K562 (cell line): ENCODE results near the gene CCR5AS.

Source experiments
- ATAC-seq: fragments of 200-7000 bp; cut with Tn5 transposase; 3 replicates; pipeline ENCODE4 v1.9.1; 2020; ENCODE audit warnings: moderate library complexity
- BruUV-seq: library from RNA; stranded (reverse); fragments of 400-500 nt; replicated peaks from 2 replicates; lab custom pipeline; 2021; lab: Mats Ljungman, UMichigan
- CTCF ChIA-PET: fragments of 300-600 bp; formaldehyde crosslinking; extraction: SDS; loops from one replicate; lab custom pipeline; 2021; ENCODE audit warnings: low intra/inter-chr PET ratio; lab: Yijun Ruan, JAX
- POLR2A ChIA-PET: fragments of 300-600, 350-650 bp; sonication (Branson Sonifier 250); formaldehyde crosslinking; extraction: SDS; loops from one replicate; lab custom pipeline; 2021; ENCODE audit warnings: antibody characterized with exemption, inconsistent platforms; lab: Yijun Ruan, JAX
- DNase-seq, 4 experiments: peaks; one replicate each; pipeline versions ENCODE4 v3.0.0 to v3.0.0-alpha.2; 2011 to 2018; ENCODE audit warnings: low spot score in 3 of 4, mixed read lengths in 3 of 4; ENCODE audit errors: extremely low read depth in 1 of 4
- FAIRE-seq: peaks from 2 replicates; lab custom pipeline; 2011; peaks lifted over from hg19 to GRCh38; lab: Jason Lieb, UNC
- H2AFZ ChIP-seq: 2 replicates; pipeline ENCODE4 v1.6.0; 2011; ENCODE audit warnings: low read depth, low read length, control low read depth, inconsistent platforms
- H3K27ac ChIP-seq: fragments of 200-600 bp; 3 replicates; pipeline ENCODE4 v1.8.0; 2011; ENCODE audit warnings: low read depth, mild to moderate bottlenecking, control low read depth, inconsistent platforms, low read length, moderate library complexity, mixed read lengths; ENCODE audit errors: extremely low read depth
- H3K27me3 ChIP-seq, 2 experiments: fragments of 300-600 bp in 1 of 2; 2 replicates in 1 of 2; 3 replicates in 1 of 2; pipeline versions ENCODE4 v1.6.0 to v1.8.0; 2011; ENCODE audit warnings: inconsistent platforms in 2 of 2, low read length in 2 of 2, mild to moderate bottlenecking in 1 of 2, mixed read lengths in 1 of 2, moderate library complexity in 1 of 2; ENCODE audit not compliant: control insufficient read depth in 2 of 2, insufficient read depth in 2 of 2
- H3K36me3 ChIP-seq: fragments of 300-600 bp; 3 replicates; pipeline ENCODE4 v1.8.0; 2011; ENCODE audit warnings: mild to moderate bottlenecking, low read length, inconsistent platforms; ENCODE audit not compliant: control insufficient read depth, insufficient read depth
- H3K4me1 ChIP-seq, 2 experiments: fragments of 200-600 bp in 1 of 2; replicated peaks in 1 of 2; 2 replicates in 1 of 2; 3 replicates in 1 of 2; pipeline versions ENCODE4 v1.5.1 to v1.8.0; 2011; ENCODE audit warnings: inconsistent platforms in 2 of 2, low read length in 2 of 2, mild to moderate bottlenecking in 1 of 2, mixed read lengths in 1 of 2, moderate library complexity in 1 of 2; ENCODE audit not compliant: control insufficient read depth in 2 of 2, insufficient read depth in 2 of 2
- H3K4me2 ChIP-seq: 2 replicates; pipeline ENCODE4 v1.6.1; 2011; ENCODE audit warnings: low read length, control low read depth, inconsistent platforms, mixed read lengths; ENCODE audit not compliant: insufficient read depth
- H3K4me3 ChIP-seq: fragments of 200-600 bp; sonication (generic), shearing (Covaris generic); 2 replicates; pipeline ENCODE4 v1.5.1; 2016; ENCODE audit warnings: control low read depth, inconsistent platforms
- H3K79me2 ChIP-seq: fragments of 200-600 bp; 3 replicates; pipeline ENCODE4 v1.8.0; 2011; ENCODE audit warnings: low read length, inconsistent platforms; ENCODE audit not compliant: control insufficient read depth, insufficient read depth
- H3K9ac ChIP-seq, 2 experiments: 2 replicates each; pipeline versions ENCODE4 v1.6.0 to v1.6.1; 2011; ENCODE audit warnings: low read depth in 2 of 2, low read length in 2 of 2, control low read depth in 1 of 2, inconsistent platforms in 1 of 2, mild to moderate bottlenecking in 1 of 2, mixed read lengths in 1 of 2; ENCODE audit not compliant: insufficient read depth in 1 of 2
- H3K9me1 ChIP-seq: one replicate; pipeline ENCODE4 v1.6.0; 2011; ENCODE audit warnings: inconsistent platforms, mild to moderate bottlenecking, low read length, moderate library complexity; ENCODE audit not compliant: control insufficient read depth, insufficient read depth
- H3K9me3 ChIP-seq: replicated peaks from 2 replicates; pipeline ENCODE4 v1.5.1; 2011; ENCODE audit warnings: low read depth, low read length, inconsistent platforms; ENCODE audit not compliant: control insufficient read depth, insufficient read depth
- H4K20me1 ChIP-seq: replicated peaks from 2 replicates; pipeline ENCODE4 v1.6.1; 2011; ENCODE audit warnings: low read length, inconsistent platforms, mixed read lengths; ENCODE audit not compliant: control insufficient read depth, insufficient read depth
- CAMTA2 ChIP-seq: fragments of 250-450 bp; sonication (Bioruptor Pico); conservative IDR thresholded peaks from 2 replicates; pipeline ENCODE4 v1.5.1; 2022
- ELF1 ChIP-seq: fragments of 200-800 bp; sonication (Bioruptor generic); IDR thresholded peaks from 2 replicates; pipeline ENCODE4 v1.6.1; 2016; ENCODE audit warnings: missing genetic modification characterization, missing compliant biosample characterization
- GTF2A2 ChIP-seq: IDR thresholded peaks from 2 replicates; pipeline ENCODE4 v1.6.1; 2016; ENCODE audit warnings: mild to moderate bottlenecking, missing genetic modification characterization, missing compliant biosample characterization
- GTF2F1 ChIP-seq: IDR thresholded peaks from 2 replicates; pipeline ENCODE4 v1.6.1; 2011; ENCODE audit warnings: low read depth, low read length, improper control_type of control experiment
- MCM3 ChIP-seq: fragments of 450-650 bp; IDR thresholded peaks from 2 replicates; pipeline ENCODE4 v1.6.1; 2016
- PML ChIP-seq: IDR thresholded peaks from 2 replicates; pipeline ENCODE4 v1.6.1; 2012; ENCODE audit warnings: low read length, inconsistent platforms
- TAF1 ChIP-seq: IDR thresholded peaks from 2 replicates; pipeline ENCODE4 v1.6.1; 2011; ENCODE audit warnings: mild to moderate bottlenecking, low read length, moderate library complexity; ENCODE audit not compliant: insufficient read depth, control insufficient read depth, severe bottlenecking; ENCODE audit errors: extremely low read depth
- TOE1 ChIP-seq, 2 experiments: fragments of 450-650 bp in 1 of 2; sonication (generic) in 1 of 2; formaldehyde crosslinking in 1 of 2; IDR thresholded peaks; 2 replicates each; pipeline versions ENCODE4 v1.7.1 to v1.8.0; 2016 to 2022; ENCODE audit warnings: borderline replicate concordance in 2 of 2, mild to moderate bottlenecking in 2 of 2, antibody characterized with exemption in 1 of 2, inconsistent platforms in 1 of 2, low read depth in 1 of 2, missing genetic modification reagents in 1 of 2, moderate library complexity in 1 of 2
- ZNF282 ChIP-seq: sonication (generic); formaldehyde crosslinking; IDR thresholded peaks from 2 replicates; pipeline ENCODE4 v1.8.1; 2023; ENCODE audit warnings: missing genetic modification reagents
- ZNF324 ChIP-seq: fragments of 250-450 bp; sonication (Bioruptor Pico); IDR thresholded peaks from 2 replicates; pipeline ENCODE4 v1.4.0; 2020; ENCODE audit warnings: mild to moderate bottlenecking
- whole genome bisulfite sequencing: fragments of 100-300 bp; shearing (Covaris generic); methylation state at CpG from one replicate; pipeline ENCODE4 v1.1.6; 2016; ENCODE audit warnings: low coverage, mixed read lengths; ENCODE audit not compliant: insufficient coverage; ENCODE audit errors: missing lambda C conversion rate; 5-methylcytosine and 5-hydroxymethylcytosine counted together
- in situ Hi-C: fragments of 300-500 bp; cut with MboI; formaldehyde crosslinking; loops from 4 replicates; pipeline ENCODE4 v1.15.0; 2018; ENCODE audit warnings: inconsistent platforms, mixed read lengths
- intact Hi-C: fragments of 100-400 bp; cut with micrococcal nuclease; formaldehyde crosslinking; loops from 2 replicates; pipeline ENCODE4 v1.14.2; 2022
- TF ChIP-seq, protein P1 (sequence below): fragments of 250-450 bp; sonication (Bioruptor Pico); IDR thresholded peaks from 2 replicates; pipeline ENCODE4 v1.5.0; 2021; ENCODE audit warnings: mild to moderate bottlenecking, borderline replicate concordance
- TF ChIP-seq, protein P2 (sequence below): sonication (generic); IDR thresholded peaks from 2 replicates; pipeline ENCODE4 v1.6.1; 2016
- TF ChIP-seq, protein P3 (sequence below): fragments of 250-450 bp; sonication (Bioruptor Pico); IDR thresholded peaks from 2 replicates; pipeline ENCODE4 v1.8.0; 2021; ENCODE audit warnings: moderate library complexity, mild to moderate bottlenecking, inconsistent platforms
- TF ChIP-seq, protein P4 (sequence below), 2 experiments: IDR thresholded peaks; 2 replicates each; pipeline ENCODE4 v1.6.1; 2012; ENCODE audit warnings: improper control_type of control experiment in 2 of 2, low read depth in 2 of 2, low read length in 2 of 2, borderline replicate concordance in 1 of 2

Gene CCR5AS

DNA sequence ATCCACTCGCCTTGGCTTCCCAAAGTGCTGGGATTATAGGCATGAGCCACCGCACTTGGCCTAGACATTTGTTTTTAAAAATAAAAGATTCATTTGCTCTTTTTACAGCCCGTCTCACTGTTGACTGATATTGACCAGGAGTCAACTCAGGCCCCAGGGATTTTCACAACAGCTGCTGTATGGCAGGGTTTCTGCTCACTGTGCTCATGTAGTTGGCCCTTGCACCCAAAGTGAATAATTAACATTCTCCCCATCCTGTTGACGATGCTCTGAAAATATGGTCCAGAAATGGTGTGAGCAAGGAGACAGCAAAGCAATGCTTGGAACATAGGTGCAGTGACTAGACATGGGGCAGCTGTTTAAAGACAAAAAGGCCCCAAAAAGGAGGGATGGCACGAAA lies 39.1 kb downstream of the CCR5AS start (continued):
- TF ChIP-seq TOE1 (IDR thresholded peaks at IDR 0.05; ENCODE audit: borderline replicate concordance) = no peak
- TF ChIP-seq TOE1 (CRISPR knock-in tag; IDR thresholded peaks at IDR 0.05; ENCODE audit: borderline replicate concordance, low read depth) = no peak
- no peak for TF ChIP-seq GTF2F1
- TF ChIP-seq MCM3 = no peak

DNA sequence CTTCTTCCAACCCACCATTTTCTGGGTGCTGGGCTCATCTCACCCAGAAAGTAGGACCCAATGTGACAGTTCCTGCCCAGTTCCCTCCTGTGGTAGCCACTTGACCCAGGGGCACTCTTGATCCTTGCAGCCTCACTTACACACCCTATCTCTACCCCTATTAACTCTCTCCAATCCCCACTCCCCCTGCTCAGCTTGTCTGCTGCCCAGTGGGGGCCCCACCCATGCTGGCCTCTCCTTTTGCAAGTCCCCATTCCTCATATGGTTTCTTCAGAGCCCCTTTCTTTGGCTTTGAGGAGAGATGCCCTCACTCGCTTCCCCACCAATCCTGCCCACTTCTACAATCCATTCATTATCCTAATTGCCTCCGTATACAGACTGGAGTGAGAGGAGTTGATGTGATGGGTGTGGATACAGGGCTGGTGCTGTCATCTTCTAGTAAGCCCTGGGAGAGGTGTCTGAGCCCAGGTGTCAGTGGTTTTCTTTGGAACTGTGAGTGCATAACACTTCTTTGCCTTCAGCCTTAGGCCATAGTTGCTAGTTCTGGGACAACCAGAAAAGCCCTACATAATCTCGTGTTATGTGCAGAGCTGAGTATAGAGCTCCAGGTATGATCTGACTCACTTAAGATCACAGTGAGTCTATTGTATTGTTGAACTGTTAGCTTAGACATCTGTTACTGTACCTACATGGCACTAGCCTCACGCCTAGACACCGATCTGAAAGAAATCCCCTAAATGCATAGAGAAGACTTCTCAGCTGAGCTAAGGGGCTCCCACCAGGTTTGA lies 40.9 kb downstream of the CCR5AS start:
- Histone ChIP-seq H3K27me3 (peaks cover 25 to 46% of the 10 kb centered on the region in 2 experiments), H3K9me1 (no peaks in the 10 kb centered on the region), H3K9me3 (no peaks in the 10 kb centered on the region), H2AFZ (no peak overlapping the region), H3K27ac (no peak overlapping the region), H3K4me2 (no peak overlapping the region), H3K4me1 (no peaks in the 10 kb centered on the region), H3K36me3 (no peaks in the 10 kb centered on the region), H3K4me3 (no peak overlapping the region), H4K20me1 (no peaks in the 10 kb centered on the region), H3K79me2 (no peaks in the 10 kb centered on the region), H3K9ac (no peak overlapping the region)
- intact Hi-C loops (loop anchor here (5.0 kb wide), 1 partner anchor 154 kb away; no protein-coding TSS in a partner anchor), in situ Hi-C loops (no loop called here)
- no peak for DNase-seq
- WGBS = 1% methylated on average over 5 of the region's 5 CpGs
- FAIRE-seq = no peak
- CTCF ChIA-PET = no interaction called here
- POLR2A ChIA-PET = interaction anchor here (1.4 to 1.6 kb wide), 2 partner anchors 12 to 14 kb away, joined by 3 to 6 read pairs; no protein-coding TSS in a partner anchor
- no TSS peak for BruUV-seq
- no peak for ATAC-seq
- TF ChIP-seq TAF1 (no peak), ZNF324 (no peak), GTF2A2 (no peak), ELF1 (no peak), CAMTA2 (CRISPR knock-in tag) (no peak), PML (no peak), ZNF282 (CRISPR knock-in tag) (no peak)
- TF ChIP-seq, protein P1, sequence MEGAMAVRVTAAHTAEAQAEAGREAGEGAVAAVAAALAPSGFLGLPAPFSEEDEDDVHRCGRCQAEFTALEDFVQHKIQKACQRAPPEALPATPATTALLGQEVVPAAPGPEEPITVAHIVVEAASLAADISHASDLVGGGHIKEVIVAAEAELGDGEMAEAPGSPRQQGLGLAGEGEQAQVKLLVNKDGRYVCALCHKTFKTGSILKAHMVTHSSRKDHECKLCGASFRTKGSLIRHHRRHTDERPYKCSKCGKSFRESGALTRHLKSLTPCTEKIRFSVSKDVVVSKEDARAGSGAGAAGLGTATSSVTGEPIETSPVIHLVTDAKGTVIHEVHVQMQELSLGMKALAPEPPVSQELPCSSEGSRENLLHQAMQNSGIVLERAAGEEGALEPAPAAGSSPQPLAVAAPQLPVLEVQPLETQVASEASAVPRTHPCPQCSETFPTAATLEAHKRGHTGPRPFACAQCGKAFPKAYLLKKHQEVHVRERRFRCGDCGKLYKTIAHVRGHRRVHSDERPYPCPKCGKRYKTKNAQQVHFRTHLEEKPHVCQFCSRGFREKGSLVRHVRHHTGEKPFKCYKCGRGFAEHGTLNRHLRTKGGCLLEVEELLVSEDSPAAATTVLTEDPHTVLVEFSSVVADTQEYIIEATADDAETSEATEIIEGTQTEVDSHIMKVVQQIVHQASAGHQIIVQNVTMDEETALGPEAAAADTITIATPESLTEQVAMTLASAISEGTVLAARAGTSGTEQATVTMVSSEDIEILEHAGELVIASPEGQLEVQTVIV = no peak
- TF ChIP-seq, protein P2, sequence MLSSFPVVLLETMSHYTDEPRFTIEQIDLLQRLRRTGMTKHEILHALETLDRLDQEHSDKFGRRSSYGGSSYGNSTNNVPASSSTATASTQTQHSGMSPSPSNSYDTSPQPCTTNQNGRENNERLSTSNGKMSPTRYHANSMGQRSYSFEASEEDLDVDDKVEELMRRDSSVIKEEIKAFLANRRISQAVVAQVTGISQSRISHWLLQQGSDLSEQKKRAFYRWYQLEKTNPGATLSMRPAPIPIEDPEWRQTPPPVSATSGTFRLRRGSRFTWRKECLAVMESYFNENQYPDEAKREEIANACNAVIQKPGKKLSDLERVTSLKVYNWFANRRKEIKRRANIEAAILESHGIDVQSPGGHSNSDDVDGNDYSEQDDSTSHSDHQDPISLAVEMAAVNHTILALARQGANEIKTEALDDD = no peak
- TF ChIP-seq, protein P3, sequence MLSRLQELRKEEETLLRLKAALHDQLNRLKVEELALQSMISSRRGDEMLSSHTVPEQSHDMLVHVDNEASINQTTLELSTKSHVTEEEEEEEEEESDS (CRISPR knock-in tag) = no peak
- TF ChIP-seq, protein P4, sequence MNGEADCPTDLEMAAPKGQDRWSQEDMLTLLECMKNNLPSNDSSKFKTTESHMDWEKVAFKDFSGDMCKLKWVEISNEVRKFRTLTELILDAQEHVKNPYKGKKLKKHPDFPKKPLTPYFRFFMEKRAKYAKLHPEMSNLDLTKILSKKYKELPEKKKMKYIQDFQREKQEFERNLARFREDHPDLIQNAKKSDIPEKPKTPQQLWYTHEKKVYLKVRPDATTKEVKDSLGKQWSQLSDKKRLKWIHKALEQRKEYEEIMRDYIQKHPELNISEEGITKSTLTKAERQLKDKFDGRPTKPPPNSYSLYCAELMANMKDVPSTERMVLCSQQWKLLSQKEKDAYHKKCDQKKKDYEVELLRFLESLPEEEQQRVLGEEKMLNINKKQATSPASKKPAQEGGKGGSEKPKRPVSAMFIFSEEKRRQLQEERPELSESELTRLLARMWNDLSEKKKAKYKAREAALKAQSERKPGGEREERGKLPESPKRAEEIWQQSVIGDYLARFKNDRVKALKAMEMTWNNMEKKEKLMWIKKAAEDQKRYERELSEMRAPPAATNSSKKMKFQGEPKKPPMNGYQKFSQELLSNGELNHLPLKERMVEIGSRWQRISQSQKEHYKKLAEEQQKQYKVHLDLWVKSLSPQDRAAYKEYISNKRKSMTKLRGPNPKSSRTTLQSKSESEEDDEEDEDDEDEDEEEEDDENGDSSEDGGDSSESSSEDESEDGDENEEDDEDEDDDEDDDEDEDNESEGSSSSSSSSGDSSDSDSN (IDR thresholded peaks at IDR 0.05; ENCODE audit: borderline replicate concordance in 1 of 2, low read depth in 2 of 2, low read length in 2 of 2) = no peak
